ENCODE results near the gene NTMT1.

NTMT1 gene

GRCh38 chr9:129667850-129668249 is 41.9 kb downstream of the NTMT1 start:
- H3K4me3 ChIP-seq (ENCODE audit: low read depth, low read length) = no peak overlapping the region
- DNase-seq (ENCODE audit: low read depth) = no peak
- TF ChIP-seq POLR2A (IDR thresholded peaks at IDR 0.05; ENCODE audit: extremely low read depth, insufficient read length) (no peak), MAX (IDR thresholded peaks at IDR 0.05; ENCODE audit: low read depth, low read length) (no peak), MYC (IDR thresholded peaks at IDR 0.05; ENCODE audit: low read depth, low read length) (no peak), CTCF (IDR thresholded peaks at IDR 0.05; ENCODE audit: low read depth, low read length) (no peak)

- H3K4me3 ChIP-seq (ENCODE audit: low read depth, low read length) = no peak overlapping the region
- TF ChIP-seq MAX (IDR thresholded peaks at IDR 0.05; ENCODE audit: low read depth, low read length) = no peak
- no peak for TF ChIP-seq MYC (IDR thresholded peaks at IDR 0.05; ENCODE audit: low read depth, low read length)
- no peak for TF ChIP-seq CTCF (IDR thresholded peaks at IDR 0.05; ENCODE audit: low read depth, low read length)
- TF ChIP-seq POLR2A (IDR thresholded peaks at IDR 0.05; ENCODE audit: extremely low read depth, insufficient read length) = no peak
- DNase-seq (ENCODE audit: low read depth) = peak; percentile 31
Observed at GRCh38 chr9:129669141-129669718, 43.3 kb downstream of the NTMT1 start.

DNA sequence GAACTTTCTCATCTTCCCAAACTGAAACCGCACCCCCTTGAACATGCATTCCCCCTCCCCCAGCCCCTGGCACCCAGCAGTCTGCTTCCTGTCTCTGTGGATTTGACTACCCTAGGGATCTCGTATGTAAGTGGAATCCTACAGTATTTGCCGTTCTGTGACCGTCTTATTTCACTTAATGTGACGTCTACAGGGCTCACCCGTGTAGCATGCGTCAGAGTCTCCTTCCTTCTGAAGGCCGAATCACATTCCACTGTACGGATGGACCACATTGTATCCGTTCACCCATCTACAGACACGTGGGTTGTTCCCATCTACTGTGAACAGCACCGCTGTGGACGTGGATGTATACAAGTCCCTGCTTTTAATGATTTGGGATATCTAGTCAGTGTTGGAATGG is 44.0 kb downstream of the NTMT1 start:
- TF ChIP-seq POLR2A (IDR thresholded peaks at IDR 0.05; ENCODE audit: extremely low read depth, insufficient read length) = no peak
- TF ChIP-seq MAX (IDR thresholded peaks at IDR 0.05; ENCODE audit: low read depth, low read length) = no peak
- no peak for DNase-seq (ENCODE audit: low read depth)
- H3K4me3 ChIP-seq (ENCODE audit: low read depth, low read length) = no peak overlapping the region

DNA sequence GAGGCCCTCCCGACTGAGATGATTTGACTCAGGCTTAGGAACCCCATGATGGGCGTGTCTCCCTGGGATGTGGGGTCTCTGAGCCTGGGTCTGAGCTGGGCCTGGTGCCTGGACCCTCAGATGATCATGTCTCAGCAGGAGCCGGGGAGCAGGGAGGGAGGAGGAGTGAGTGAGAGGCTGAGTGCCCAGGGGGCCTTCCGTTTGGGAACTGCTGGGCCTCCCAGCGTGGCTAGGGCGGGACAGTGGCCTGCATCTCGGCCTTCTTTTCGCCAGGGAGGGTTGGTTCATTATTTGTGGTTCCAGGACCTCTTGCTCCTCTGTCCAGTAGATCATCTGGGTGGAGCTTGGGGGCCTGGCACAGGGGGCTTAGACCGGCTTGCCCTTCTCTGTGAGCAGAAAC is 45.1 kb downstream of the NTMT1 start:
- H3K4me3 ChIP-seq (ENCODE audit: low read depth, low read length) = no peak overlapping the region
- no peak for TF ChIP-seq MAX (IDR thresholded peaks at IDR 0.05; ENCODE audit: low read depth, low read length)
- no peak for TF ChIP-seq MYC (IDR thresholded peaks at IDR 0.05; ENCODE audit: low read depth, low read length)
- TF ChIP-seq POLR2A (IDR thresholded peaks at IDR 0.05; ENCODE audit: extremely low read depth, insufficient read length) = no peak
- no peak for TF ChIP-seq CTCF (IDR thresholded peaks at IDR 0.05; ENCODE audit: low read depth, low read length)
- no peak for DNase-seq (ENCODE audit: low read depth)

DNA sequence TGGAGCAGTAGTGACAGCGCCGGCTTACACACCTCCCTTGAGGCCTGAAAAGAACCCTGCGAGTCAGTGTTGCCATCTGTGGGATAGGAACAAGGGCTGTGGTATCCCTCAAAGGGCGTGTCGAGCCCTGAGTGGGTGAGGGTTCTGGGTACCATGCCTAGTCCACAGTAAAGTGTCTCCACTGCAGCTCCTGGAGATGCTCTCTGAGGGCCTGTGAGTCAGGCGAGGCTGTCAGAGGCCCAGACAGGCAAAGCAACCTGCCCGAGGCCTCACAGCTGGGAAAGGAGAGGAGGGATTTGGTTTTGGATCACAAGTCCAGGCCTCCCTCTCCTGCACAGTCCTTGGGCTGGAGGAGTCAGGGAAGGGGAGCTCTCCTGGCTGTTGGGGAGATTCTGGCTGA is 45.6 kb downstream of the NTMT1 start:
- no peak for DNase-seq (ENCODE audit: low read depth)
- H3K4me3 ChIP-seq (ENCODE audit: low read depth, low read length) = no peak overlapping the region
- no peak for TF ChIP-seq CTCF (IDR thresholded peaks at IDR 0.05; ENCODE audit: low read depth, low read length)
- TF ChIP-seq MYC (IDR thresholded peaks at IDR 0.05; ENCODE audit: low read depth, low read length) = no peak
- no peak for TF ChIP-seq MAX (IDR thresholded peaks at IDR 0.05; ENCODE audit: low read depth, low read length)
- no peak for TF ChIP-seq POLR2A (IDR thresholded peaks at IDR 0.05; ENCODE audit: extremely low read depth, insufficient read length)

DNA sequence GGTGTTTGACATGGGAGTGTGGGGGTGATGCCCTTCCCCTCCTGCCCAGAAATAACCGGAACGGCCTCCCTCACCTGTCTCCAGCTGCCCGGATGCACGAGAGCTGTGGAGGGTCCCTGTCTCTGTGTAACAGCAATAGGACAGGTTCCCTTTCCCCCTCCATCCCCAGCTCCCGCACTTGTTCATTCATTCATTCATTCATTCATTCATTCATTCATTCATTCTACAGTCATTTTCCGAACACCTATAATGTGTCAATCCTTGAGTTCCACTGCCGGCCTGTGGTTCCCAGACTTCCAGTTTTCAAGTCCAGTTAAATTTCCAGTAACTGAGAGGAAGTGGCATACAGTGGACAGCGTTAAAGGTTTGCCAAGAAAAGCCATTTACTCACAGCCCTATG is 46.7 kb downstream of the NTMT1 start:
- no peak for DNase-seq (ENCODE audit: low read depth)
- no peak for TF ChIP-seq POLR2A (IDR thresholded peaks at IDR 0.05; ENCODE audit: extremely low read depth, insufficient read length)
- TF ChIP-seq MAX (IDR thresholded peaks at IDR 0.05; ENCODE audit: low read depth, low read length) = no peak
- TF ChIP-seq CTCF (IDR thresholded peaks at IDR 0.05; ENCODE audit: low read depth, low read length) = no peak
- TF ChIP-seq MYC (IDR thresholded peaks at IDR 0.05; ENCODE audit: low read depth, low read length) = no peak
- no peak overlapping the region for H3K4me3 ChIP-seq (ENCODE audit: low read depth, low read length)
